Measurements from ENCODE around the gene UROD. TPM values are rescaled to one million over a fixed set of nuclear protein-coding genes. Genes with fewer than 3 reads are reported as not detected.
"Not testable (repeated sequence)": the region's sequence is repeated elsewhere in the genome, so short reads cannot be mapped to it uniquely, and the experiment has no call there.

UROD gene
- total RNA-seq, 2 donors from 2014 or later = 47.8 to 51.9 TPM

DNA sequence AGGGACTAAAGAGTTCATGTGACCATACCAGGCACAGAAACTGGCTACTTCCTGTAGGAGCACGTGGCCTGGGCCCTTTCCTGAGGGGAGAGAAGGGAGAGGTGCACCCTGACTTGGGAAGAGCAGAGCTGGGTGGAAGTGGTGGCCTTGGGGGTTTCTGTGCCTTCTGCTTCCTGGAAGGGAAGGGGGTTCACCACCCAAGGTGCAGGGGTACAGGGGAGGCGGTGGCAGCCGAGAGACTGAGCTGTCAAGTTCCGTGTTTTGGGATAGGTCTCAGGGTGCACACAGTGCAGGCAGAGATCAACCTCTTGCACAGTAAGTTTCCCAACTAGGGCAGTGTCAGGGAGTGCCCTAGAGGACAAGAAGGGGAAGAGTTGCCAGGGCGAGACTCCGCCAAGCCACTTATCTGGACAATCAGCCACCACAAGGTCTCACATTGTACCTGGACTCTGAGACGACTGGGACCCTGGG is 11.0 kb upstream of the UROD start:
- H3K9me3 ChIP-seq (ENCODE audit: control insufficient read depth, low read length, poor library complexity, severe bottlenecking) = no peaks in the 10 kb centered on the region
- Mint-ChIP-seq H3K4me3 (no peak overlapping the region), H3K27me3 (no peaks in the 10 kb centered on the region), H3K27ac (no peak overlapping the region), H3K4me1 (peaks cover 19% of the 10 kb centered on the region), H3K36me3 (ENCODE audit: low read depth) (peaks cover 14% of the 10 kb centered on the region)
- ATAC-seq = peak; percentile 18
- DNase-seq = no peak

DNA sequence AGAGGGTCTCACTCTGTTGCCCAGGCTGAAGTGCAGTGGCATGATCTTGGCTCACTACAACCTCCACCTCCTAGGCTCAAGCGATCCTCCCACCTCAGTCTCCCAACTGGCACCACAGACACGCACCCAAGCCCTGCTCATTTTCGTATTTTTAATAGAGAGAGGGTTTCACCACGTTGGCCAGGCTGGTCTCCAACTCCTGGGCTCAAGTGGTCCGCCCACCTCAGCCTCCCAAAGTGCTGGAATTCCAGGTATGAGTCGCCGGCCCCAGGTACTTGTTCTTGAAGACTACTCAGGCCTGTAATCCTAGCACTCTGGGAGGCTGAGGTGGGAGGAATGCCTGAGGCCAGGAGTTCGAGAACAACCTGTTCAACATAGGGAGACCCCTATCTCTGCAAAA is 10.5 kb upstream of the UROD start:
- peaks cover 19% of the 10 kb centered on the region for H3K4me1 Mint-ChIP-seq
- H3K27ac Mint-ChIP-seq = not testable (repeated sequence)

DNA sequence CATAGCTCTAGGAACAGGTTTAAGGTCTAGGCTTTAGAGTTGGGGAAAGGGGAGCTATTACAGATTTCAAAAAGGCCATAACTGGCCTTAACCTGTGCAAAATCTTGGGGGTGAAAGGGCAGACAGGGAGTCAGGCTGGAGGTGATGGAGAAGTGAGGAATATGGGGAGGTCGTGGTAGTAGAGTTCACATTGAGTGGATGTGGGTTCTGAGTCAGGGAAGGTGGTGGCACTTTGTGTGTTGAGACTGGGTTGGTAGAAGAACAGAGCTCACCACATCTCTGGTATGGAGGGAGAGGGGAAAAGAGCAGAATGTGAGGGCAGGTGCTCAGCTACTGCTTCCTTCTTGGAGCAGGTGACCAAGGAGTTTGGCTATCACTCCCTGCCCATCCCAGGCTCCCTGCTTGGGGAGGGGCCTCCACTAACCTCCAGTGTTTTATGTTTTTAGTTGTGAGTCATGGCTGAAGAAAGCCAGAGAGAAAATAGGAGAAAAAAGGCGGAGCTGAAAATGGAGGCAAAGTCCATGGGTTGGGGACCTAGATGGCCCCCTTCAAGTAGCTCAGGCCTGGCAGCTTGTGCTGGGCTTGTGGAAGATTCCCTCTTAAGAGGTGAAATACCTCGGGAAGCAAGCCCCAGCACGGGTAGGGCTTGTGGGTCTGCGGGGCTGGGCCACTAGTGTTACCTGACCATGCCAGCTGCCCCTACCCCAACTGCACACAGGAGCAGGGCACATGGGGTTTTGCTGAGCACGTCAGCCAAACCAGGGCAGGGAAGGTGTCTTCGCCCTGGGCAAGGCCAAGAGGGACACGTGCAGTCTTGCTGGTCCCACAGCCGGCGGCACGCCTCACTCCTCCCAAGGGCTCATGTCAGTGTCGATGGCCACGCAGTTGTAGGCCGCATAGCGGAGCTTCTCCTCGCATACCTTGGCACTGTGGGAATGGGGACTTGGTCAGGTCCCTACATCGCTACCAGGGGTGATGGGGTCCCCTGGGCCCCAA is 9.1 kb upstream of the UROD start:
- Mint-ChIP-seq H3K4me3 (no peak overlapping the region), H3K36me3 (ENCODE audit: low read depth) (peaks cover 18% of the 10 kb centered on the region), H3K4me1 (peaks cover 19% of the 10 kb centered on the region), H3K27me3 (no peaks in the 10 kb centered on the region), H3K27ac (peak overlapping the region; percentile 84)
- ATAC-seq (no peak), DNase-seq (no peak)
- no peaks in the 10 kb centered on the region for H3K9me3 ChIP-seq (ENCODE audit: control insufficient read depth, low read length, poor library complexity, severe bottlenecking)

More for the DNA sequence above, 10.5 kb upstream of the UROD start:
- H3K27me3 Mint-ChIP-seq; H3K9me3 ChIP-seq (ENCODE audit: control insufficient read depth, low read length, poor library complexity, severe bottlenecking); H3K4me3 Mint-ChIP-seq; ATAC-seq; DNase-seq: not testable (repeated sequence)
- H3K36me3 Mint-ChIP-seq (ENCODE audit: low read depth) = peaks cover 14% of the 10 kb centered on the region

DNA sequence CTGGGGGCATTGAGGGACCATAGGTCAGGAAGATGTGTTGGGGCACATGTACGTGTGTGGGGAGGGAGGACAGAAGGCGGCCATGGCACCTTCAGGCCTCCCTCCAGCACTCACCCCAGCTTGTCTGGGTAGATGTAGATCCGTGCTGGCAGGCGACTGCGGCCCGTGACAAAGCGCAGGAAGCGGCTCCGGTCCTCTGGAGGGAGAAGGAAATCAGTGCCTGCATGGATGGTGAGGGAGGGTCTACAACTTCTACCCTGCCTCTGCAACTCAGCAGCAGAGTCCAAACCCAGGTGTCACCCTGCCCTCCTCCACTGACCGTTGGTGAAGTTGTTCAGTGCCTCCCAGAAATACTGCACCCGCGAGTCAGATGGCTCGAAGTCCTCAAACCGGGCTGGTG is 8.3 kb upstream of the UROD start:
- H3K4me1 Mint-ChIP-seq = peaks cover 20% of the 10 kb centered on the region
- DNase-seq = no peak
- H3K27me3 Mint-ChIP-seq = no peaks in the 10 kb centered on the region
- no peak for ATAC-seq
- H3K27ac Mint-ChIP-seq = no peak overlapping the region
- H3K9me3 ChIP-seq (ENCODE audit: control insufficient read depth, low read length, poor library complexity, severe bottlenecking) = no peaks in the 10 kb centered on the region
- peaks cover 18% of the 10 kb centered on the region for H3K36me3 Mint-ChIP-seq (ENCODE audit: low read depth)
- H3K4me3 Mint-ChIP-seq = no peak overlapping the region

DNA sequence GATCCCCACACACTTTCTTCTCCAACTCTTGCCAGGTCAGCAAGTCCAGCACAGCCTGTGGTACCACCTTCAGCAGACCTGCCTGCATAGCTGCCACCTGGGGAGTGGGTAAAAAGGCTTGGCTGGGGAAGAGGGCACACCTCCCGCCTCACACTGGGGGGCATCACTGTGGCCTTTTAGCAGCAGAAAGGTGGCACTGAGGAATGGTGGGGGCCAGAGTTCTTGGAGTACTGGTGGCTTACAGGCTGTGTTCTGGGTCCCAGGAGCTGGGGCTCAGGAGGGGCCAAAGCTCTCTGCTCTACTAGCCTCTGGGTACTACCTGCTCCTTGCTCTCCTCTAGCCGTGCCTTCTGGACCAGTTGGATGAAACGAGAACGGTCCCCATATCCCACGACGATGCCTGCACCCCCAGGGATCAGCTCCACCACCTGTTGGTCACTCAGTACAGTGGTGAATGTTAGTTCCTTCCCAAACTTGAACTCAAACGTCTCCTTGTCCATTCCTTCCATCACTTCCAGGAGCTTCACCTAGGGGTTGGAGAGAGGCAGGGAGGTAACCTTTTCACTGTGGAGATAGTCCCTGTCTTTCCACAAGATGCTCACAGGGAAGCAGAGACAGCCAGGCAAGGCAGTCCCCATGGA is 7.7 kb upstream of the UROD start:
- Mint-ChIP-seq H3K4me1 (peaks cover 25% of the 10 kb centered on the region), H3K4me3 (no peak overlapping the region), H3K36me3 (ENCODE audit: low read depth) (peaks cover 18% of the 10 kb centered on the region), H3K27me3 (no peaks in the 10 kb centered on the region), H3K27ac (no peak overlapping the region)
- no peaks in the 10 kb centered on the region for H3K9me3 ChIP-seq (ENCODE audit: control insufficient read depth, low read length, poor library complexity, severe bottlenecking)
- ATAC-seq (no peak), DNase-seq (no peak)

DNA sequence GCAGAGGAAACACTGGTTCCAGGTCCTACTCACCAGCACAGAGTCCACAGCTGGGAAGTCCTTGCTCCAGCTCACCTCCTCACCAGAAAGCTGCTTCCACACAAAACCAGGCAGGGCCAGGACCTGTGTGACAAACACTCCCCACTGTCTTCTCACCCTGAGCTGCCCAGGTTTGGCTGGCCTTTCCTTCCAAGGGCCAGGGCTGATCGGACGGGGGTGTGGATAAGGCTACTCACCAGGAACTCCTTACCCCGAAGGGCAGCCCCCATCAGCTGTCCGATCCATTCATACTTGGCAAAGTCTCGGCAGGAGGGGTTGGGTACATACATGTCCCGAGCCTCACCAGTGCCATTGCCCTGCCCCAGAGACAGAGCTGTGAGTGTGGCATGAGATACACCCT is 6.3 kb upstream of the UROD start:
- H3K9me3 ChIP-seq (ENCODE audit: control insufficient read depth, low read length, poor library complexity, severe bottlenecking) = no peaks in the 10 kb centered on the region
- Mint-ChIP-seq H3K4me1 (peaks cover 31% of the 10 kb centered on the region), H3K36me3 (ENCODE audit: low read depth) (peaks cover 18% of the 10 kb centered on the region), H3K4me3 (no peak overlapping the region), H3K27ac (no peak overlapping the region), H3K27me3 (no peaks in the 10 kb centered on the region)
- DNase-seq (no peak), ATAC-seq (no peak)

DNA sequence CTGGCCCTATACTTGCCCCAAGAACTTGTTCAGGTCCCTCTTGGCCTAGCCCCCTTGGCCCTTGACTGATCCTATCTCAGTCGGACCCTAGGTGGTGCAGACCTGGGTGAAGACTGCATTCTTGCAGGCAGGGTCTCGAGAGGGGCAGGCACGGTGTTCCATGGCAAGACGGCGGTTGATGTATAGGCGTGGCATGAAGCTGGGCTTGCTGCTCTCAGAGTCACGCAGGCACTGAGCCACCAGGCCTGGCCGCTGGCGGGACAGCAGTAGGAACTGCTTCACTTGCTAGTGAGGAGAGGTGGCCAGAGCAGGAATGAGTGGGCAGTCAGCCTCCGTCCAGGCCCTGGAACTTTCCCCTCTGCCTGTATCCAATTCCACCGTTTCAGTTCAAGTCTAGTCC is 4.7 kb upstream of the UROD start:
- H3K9me3 ChIP-seq (ENCODE audit: control insufficient read depth, low read length, poor library complexity, severe bottlenecking) = no peaks in the 10 kb centered on the region
- Mint-ChIP-seq H3K27ac (peak overlapping the region; percentile 9), H3K36me3 (ENCODE audit: low read depth) (peaks cover 18% of the 10 kb centered on the region), H3K4me3 (no peak overlapping the region), H3K4me1 (peaks cover 36% of the 10 kb centered on the region), H3K27me3 (no peaks in the 10 kb centered on the region)
- DNase-seq (no peak), ATAC-seq (no peak)

DNA sequence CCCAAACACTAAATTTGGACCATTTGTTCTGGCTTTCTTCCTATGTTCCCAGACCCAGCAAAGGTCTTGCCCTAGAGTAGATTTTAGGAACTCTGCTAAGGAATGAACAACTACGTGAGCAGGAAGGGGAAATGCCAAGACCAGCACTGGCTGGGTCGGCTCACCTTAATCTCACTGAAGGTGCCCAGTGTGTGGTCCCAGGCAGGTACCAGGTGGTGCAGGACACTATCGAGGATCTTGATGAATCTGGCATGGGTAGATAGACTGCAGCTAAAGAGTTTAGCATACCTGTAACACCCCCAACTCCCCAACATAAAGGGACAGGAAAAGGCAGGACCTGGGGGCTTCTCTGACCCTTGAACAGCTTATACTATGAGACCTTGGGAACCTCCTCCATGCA is 4.0 kb upstream of the UROD start:
- Mint-ChIP-seq H3K4me3 (no peak overlapping the region), H3K27ac (no peak overlapping the region), H3K36me3 (ENCODE audit: low read depth) (peaks cover 12% of the 10 kb centered on the region), H3K4me1 (peaks cover 39% of the 10 kb centered on the region), H3K27me3 (no peaks in the 10 kb centered on the region)
- DNase-seq (no peak), ATAC-seq (no peak)
- no peaks in the 10 kb centered on the region for H3K9me3 ChIP-seq (ENCODE audit: control insufficient read depth, low read length, poor library complexity, severe bottlenecking)

DNA sequence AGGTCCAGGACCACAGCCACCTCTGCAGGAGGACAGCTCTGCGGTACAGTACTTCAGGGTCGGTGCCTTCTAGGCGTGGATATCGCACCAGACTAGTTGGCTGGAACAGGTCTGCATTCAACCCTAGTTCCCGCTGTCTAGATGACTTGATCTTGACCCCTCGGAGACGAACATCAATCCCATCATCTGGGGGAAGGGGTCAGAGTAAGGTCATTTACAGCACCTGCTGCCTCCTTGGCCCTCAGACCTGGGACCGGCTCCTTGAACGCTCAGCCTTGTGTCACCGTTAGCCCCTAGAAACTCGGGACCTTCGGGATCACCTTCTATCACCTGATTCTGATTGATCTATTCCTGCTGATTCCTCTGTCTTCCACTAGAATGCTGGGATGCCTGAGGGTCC is 3.5 kb upstream of the UROD start:
- H3K27ac Mint-ChIP-seq = no peak overlapping the region
- H3K27me3 Mint-ChIP-seq = no peaks in the 10 kb centered on the region
- ATAC-seq (no peak), DNase-seq (no peak)
- no peaks in the 10 kb centered on the region for H3K9me3 ChIP-seq (ENCODE audit: control insufficient read depth, low read length, poor library complexity, severe bottlenecking)
- no peak overlapping the region for H3K4me3 Mint-ChIP-seq
- H3K36me3 Mint-ChIP-seq (ENCODE audit: low read depth) = peaks cover 12% of the 10 kb centered on the region
- peaks cover 41% of the 10 kb centered on the region for H3K4me1 Mint-ChIP-seq

DNA sequence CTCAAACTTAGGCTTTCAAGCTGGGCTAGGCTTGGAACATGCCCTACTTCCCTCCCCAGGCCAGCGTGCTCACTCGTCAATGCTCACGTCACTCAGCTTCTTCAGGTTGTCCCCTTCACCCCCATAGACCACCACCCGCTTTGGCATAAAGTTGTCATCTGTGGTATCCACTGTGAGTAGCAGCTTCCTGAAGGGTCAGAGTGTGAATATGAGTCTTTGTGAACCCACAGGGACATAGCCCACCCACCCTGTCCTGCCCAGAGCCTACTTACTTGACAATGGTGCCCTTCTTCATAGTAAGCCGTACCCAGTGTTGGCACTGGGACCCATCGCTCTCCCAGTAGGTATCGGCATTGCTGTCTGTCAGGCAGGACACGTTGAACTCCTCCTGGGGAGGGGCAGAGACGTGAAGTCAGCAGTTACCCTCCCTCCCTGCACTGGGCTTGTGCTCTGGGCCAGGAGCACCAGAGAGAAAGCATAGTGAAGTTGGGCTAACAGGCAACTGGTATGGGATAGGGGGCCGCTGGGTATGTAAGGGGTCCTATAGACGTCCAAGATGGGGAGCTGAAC is 2.7 kb upstream of the UROD start:
- ATAC-seq = no peak

DNA sequence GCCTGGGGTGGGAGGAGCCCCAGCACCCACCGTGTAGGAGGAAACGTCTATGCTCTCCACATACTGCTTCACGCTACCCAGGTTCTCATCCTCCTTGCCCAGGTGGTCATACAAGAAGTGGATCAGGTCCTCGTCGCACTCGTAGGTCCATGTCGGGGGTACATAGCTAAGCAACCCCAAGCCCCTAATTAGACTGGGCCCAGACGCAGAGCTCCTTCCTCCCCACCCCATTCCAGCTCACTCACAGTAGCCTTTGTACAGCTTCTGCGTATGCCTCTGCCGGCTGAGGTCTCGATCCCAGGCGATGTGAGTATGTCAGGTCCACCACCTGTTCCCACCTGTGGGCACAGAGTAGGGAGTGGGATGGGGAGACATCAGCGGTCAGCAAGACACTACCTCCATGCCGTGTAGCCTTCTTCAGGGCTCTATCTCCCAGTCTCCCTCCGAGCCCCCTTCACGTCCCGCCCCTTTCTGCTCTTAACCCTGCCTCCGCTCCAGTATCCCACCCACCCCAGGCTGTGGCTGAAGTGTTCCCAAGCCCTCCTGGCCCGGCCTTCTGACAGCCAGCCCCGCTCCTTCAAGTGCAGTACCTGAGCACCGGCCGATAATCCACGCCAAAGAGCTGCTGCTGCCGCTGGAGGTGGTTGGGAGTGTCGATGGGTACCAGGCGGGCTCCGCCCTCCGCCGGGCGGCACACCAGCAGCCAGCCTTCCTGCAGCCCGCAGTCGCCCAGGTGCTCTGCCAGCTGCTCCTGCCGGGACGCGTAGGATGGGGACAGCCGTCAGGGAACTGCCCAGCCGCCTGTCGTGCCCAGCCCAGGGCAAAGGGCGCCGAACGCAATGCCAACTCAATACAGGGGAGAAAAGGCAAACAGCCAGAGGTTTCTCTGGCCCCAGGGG is 1.8 kb upstream of the UROD start:
- Mint-ChIP-seq H3K27me3 (no peaks in the 10 kb centered on the region), H3K27ac (peak overlapping the region; percentile 72), H3K4me3 (peak overlapping the region; percentile 96), H3K4me1 (peaks cover 42% of the 10 kb centered on the region), H3K36me3 (ENCODE audit: low read depth) (peaks cover 7% of the 10 kb centered on the region)
- no peak for ATAC-seq
- no peak for DNase-seq
- no peaks in the 10 kb centered on the region for H3K9me3 ChIP-seq (ENCODE audit: control insufficient read depth, low read length, poor library complexity, severe bottlenecking)

More for the DNA sequence above, 2.7 kb upstream of the UROD start:
- Mint-ChIP-seq H3K36me3 (ENCODE audit: low read depth) (peaks cover 12% of the 10 kb centered on the region), H3K4me1 (peaks cover 43% of the 10 kb centered on the region), H3K27me3 (no peaks in the 10 kb centered on the region), H3K4me3 (peak overlapping the region; percentile 96), H3K27ac (no peak overlapping the region)
- no peak for DNase-seq
- no peaks in the 10 kb centered on the region for H3K9me3 ChIP-seq (ENCODE audit: control insufficient read depth, low read length, poor library complexity, severe bottlenecking)

DNA sequence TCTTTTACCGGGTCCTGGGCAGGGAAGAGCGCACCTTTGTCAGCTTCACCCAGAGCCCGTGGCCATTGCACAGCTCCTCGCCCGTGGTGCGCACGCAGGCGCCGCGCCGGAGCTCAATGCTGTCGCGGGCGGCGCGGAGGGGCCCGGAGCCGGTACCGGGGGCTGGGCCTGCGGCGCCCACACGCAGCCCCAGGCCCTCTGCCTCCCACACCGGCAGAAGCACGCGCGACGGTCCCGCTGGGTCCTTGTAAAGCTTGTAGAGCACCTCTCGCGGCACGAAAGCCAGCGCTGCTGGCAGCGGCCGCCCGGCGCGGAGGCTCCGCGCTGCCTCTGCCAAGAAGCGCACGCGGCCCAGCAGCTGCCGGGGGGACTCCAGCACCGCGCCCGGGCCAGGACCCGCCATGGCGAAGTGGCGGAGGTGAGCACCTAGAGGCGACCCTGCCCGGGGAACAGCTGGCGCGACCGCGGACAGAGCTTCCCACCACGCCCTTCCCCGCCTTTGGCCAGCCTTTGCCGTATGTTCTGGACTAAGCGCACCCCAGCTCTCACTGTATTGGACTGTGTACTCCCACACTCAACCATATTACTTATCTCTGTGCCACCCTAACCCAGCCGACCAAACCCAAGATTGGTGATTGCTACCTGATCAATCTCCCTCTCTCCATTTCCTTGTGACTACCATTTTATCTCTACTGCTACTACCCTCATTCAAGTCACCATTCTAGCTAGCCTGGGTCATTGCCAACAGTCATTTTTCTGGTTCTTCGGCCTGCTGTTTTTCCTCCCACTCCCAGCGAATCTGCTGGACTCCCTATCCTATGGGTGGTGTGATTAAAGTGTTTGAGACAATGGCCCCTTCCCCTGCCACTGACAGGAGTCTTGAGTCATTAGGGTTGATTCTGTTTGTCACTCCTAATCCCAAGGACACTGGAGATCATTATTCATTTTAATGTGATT is 921 bp upstream of the UROD start, which contains the start of gene HECTD3:
Gene HECTD3, minus strand, starts transcription at position 470 of the 957 bp plus-strand sequence. Its CDS starts 67 bp downstream, at position 403.
- DNase-seq = peak; percentile 42 to 60 (median 58)
- H3K9me3 ChIP-seq (ENCODE audit: control insufficient read depth, low read length, poor library complexity, severe bottlenecking) = no peaks in the 10 kb centered on the region
- ATAC-seq = peak; percentile 75
- Mint-ChIP-seq H3K4me1 (peaks cover 39% of the 10 kb centered on the region), H3K4me3 (peak within 1 kb of the TSS; percentile 96), H3K36me3 (ENCODE audit: low read depth) (peaks cover 4% of the 10 kb centered on the region), H3K27ac (peak within 1 kb of the TSS; percentile 95), H3K27me3 (no peaks in the 10 kb centered on the region)

Measured in T-helper 17 cell (primary cell).